IMR-90 (cell line): ENCODE results near the gene BCHE. TPM values are rescaled to one million over a fixed set of nuclear protein-coding genes. Genes with fewer than 3 reads are reported as not detected.

Experiments
- ATAC-seq: fragments of 200-7000 bp; cut with Tn5 transposase; 2 replicates; pipeline ENCODE4 v1.9.1; 2020; ENCODE audit warnings: low read depth, mild to moderate bottlenecking, moderate library complexity
- BruUV-seq: library from RNA; stranded (reverse); fragments of 400-500 nt; replicated peaks from 2 replicates; lab custom pipeline; 2021; lab: Mats Ljungman, UMichigan
- CTCF ChIA-PET: fragments of 300-600 bp; formaldehyde crosslinking; extraction: SDS; loops from one replicate; lab custom pipeline; 2021; ENCODE audit warnings: antibody characterized with exemption; lab: Yijun Ruan, JAX
- POLR2A ChIA-PET: fragments of 300-600 bp; sonication (Branson Sonifier 250); formaldehyde crosslinking; loops from one replicate; lab custom pipeline; 2022; ENCODE audit warnings: antibody characterized with exemption; ENCODE audit not compliant: unreplicated experiment; lab: Charles Lee
- DNase-seq: peaks from one replicate; pipeline ENCODE4 v3.0.0; 2013
- H2AFZ ChIP-seq: replicated peaks from 2 replicates; pipeline ENCODE3; 2013; ENCODE audit warnings: low read length, mild to moderate bottlenecking; ENCODE audit not compliant: poor library complexity
- H2AK5ac ChIP-seq: 2 replicates; pipeline ENCODE4 v1.6.1; 2013; ENCODE audit warnings: low read depth, low read length, inconsistent platforms
- H2AK9ac ChIP-seq: replicated peaks from 2 replicates; pipeline ENCODE3; 2013; ENCODE audit warnings: mild to moderate bottlenecking, low read depth, low read length, moderate library complexity; ENCODE audit not compliant: poor library complexity
- H2BK120ac ChIP-seq: 2 replicates; pipeline ENCODE4 v1.6.1; 2013; ENCODE audit warnings: low read depth, low read length, inconsistent platforms
- H2BK15ac ChIP-seq: 3 replicates; pipeline ENCODE4 v1.6.1; 2013; ENCODE audit warnings: low read depth, low read length, inconsistent platforms
- H2BK20ac ChIP-seq: 2 replicates; pipeline ENCODE4 v1.6.1; 2013; ENCODE audit warnings: low read depth, mild to moderate bottlenecking, inconsistent platforms, low read length, moderate library complexity
- H2BK5ac ChIP-seq: 2 replicates; pipeline ENCODE4 v1.6.1; 2013; ENCODE audit warnings: mild to moderate bottlenecking, low read depth, low read length, inconsistent platforms; ENCODE audit not compliant: poor library complexity, severe bottlenecking
- H3K14ac ChIP-seq: replicated peaks from 2 replicates; pipeline ENCODE4 v1.6.1; 2013; ENCODE audit warnings: low read depth, low read length, inconsistent platforms
- H3K18ac ChIP-seq: 2 replicates; pipeline ENCODE4 v1.6.1; 2013; ENCODE audit warnings: low read depth, low read length, control low read depth
- H3K23ac ChIP-seq: 2 replicates; pipeline ENCODE4 v1.6.1; 2013; ENCODE audit warnings: low read depth, low read length, inconsistent platforms
- H3K27ac ChIP-seq: 2 replicates; pipeline ENCODE4 v1.5.1; 2013; ENCODE audit warnings: mild to moderate bottlenecking, control low read depth, low read length; ENCODE audit not compliant: insufficient read depth
- H3K27me3 ChIP-seq: 2 replicates; pipeline ENCODE4 v1.6.1; 2013; ENCODE audit warnings: low read length; ENCODE audit not compliant: control insufficient read depth, insufficient read depth
- H3K36me3 ChIP-seq: 2 replicates; pipeline ENCODE4 v1.6.1; 2013; ENCODE audit warnings: low read length, mixed read lengths; ENCODE audit not compliant: control insufficient read depth, insufficient read depth
- H3K4ac ChIP-seq: 2 replicates; pipeline ENCODE4 v1.6.1; 2013; ENCODE audit warnings: low read depth, low read length, inconsistent platforms
- H3K4me1 ChIP-seq: 2 replicates; pipeline ENCODE4 v1.6.1; 2013; ENCODE audit warnings: low read length, mixed read lengths; ENCODE audit not compliant: control insufficient read depth, insufficient read depth
- H3K4me2 ChIP-seq: 2 replicates; pipeline ENCODE4 v1.6.1; 2013; ENCODE audit warnings: low read depth, mild to moderate bottlenecking, control low read depth, low read length, moderate library complexity
- H3K4me3 ChIP-seq: 2 replicates; pipeline ENCODE4 v1.5.1; 2013; ENCODE audit warnings: low read depth, mild to moderate bottlenecking, control low read depth, low read length, moderate library complexity; ENCODE audit not compliant: insufficient read depth
- H3K56ac ChIP-seq: 2 replicates; pipeline ENCODE4 v1.6.1; 2013; ENCODE audit warnings: low read length, inconsistent platforms; ENCODE audit not compliant: insufficient read depth; ENCODE audit errors: extremely low read depth
- H3K79me1 ChIP-seq, 2 experiments: 2 replicates each; pipeline ENCODE4 v1.6.1; 2013; ENCODE audit warnings: low read length in 2 of 2, inconsistent platforms in 1 of 2, low read depth in 1 of 2
- H3K9ac ChIP-seq: 2 replicates; pipeline ENCODE4 v1.6.1; 2013; ENCODE audit warnings: low read depth, low read length, control low read depth
- H3K9me1 ChIP-seq: 2 replicates; pipeline ENCODE4 v1.6.1; 2013; ENCODE audit warnings: low read length, inconsistent platforms; ENCODE audit not compliant: insufficient read depth
- H3K9me3 ChIP-seq: 2 replicates; pipeline ENCODE4 v1.6.1; 2013; ENCODE audit warnings: low read length; ENCODE audit not compliant: control insufficient read depth, insufficient read depth
- H4K20me1 ChIP-seq: 2 replicates; pipeline ENCODE4 v1.6.1; 2013; ENCODE audit warnings: low read length, inconsistent platforms; ENCODE audit not compliant: insufficient read depth
- H4K5ac ChIP-seq: 2 replicates; pipeline ENCODE4 v1.6.1; 2013; ENCODE audit warnings: mild to moderate bottlenecking, low read depth, low read length, control low read depth
- H4K8ac ChIP-seq, 2 experiments: 2 replicates each; pipeline ENCODE4 v1.6.1; 2013; ENCODE audit warnings: low read depth in 2 of 2, low read length in 2 of 2, control low read depth in 1 of 2, inconsistent platforms in 1 of 2
- H4K91ac ChIP-seq: 2 replicates; pipeline ENCODE4 v1.6.1; 2013; ENCODE audit warnings: low read depth, low read length, inconsistent platforms; ENCODE audit not compliant: insufficient read depth
- BHLHE40 ChIP-seq: fragments of 150-350 bp; IDR thresholded peaks from 2 replicates; pipeline ENCODE4 v1.6.1; 2016; ENCODE audit warnings: mild to moderate bottlenecking, low read depth, low read length
- CEBPB ChIP-seq: IDR thresholded peaks from 2 replicates; pipeline ENCODE4 v1.6.1; 2012; ENCODE audit warnings: low read depth, low read length, improper control_type of control experiment
- CHD1 ChIP-seq: IDR thresholded peaks from 2 replicates; pipeline ENCODE4 v1.6.1; 2012; ENCODE audit warnings: low read depth, low read length, improper control_type of control experiment
- CTCF ChIP-seq: conservative IDR thresholded peaks from 2 replicates; pipeline ENCODE4 v1.5.1; 2012; ENCODE audit warnings: mild to moderate bottlenecking, low read depth, low read length, improper control_type of control experiment
- ELK1 ChIP-seq: fragments of 150-350 bp; IDR thresholded peaks from 2 replicates; pipeline ENCODE4 v1.6.1; 2016; ENCODE audit warnings: low read depth, mild to moderate bottlenecking, low read length, moderate library complexity, borderline replicate concordance
- FOS ChIP-seq: fragments of 150-350 bp; IDR thresholded peaks from 2 replicates; pipeline ENCODE4 v1.6.1; 2016; ENCODE audit warnings: low read depth, low read length
- MAFK ChIP-seq: IDR thresholded peaks from 2 replicates; pipeline ENCODE4 v1.6.1; 2012; ENCODE audit warnings: low read depth, low read length, improper control_type of control experiment
- MAZ ChIP-seq: IDR thresholded peaks from 2 replicates; pipeline ENCODE4 v1.6.1; 2012; ENCODE audit warnings: low read depth, mild to moderate bottlenecking, low read length, improper control_type of control experiment, moderate library complexity, borderline replicate concordance
- MXI1 ChIP-seq: IDR thresholded peaks from 2 replicates; pipeline ENCODE4 v1.6.1; 2012; ENCODE audit warnings: low read depth, mild to moderate bottlenecking, low read length, moderate library complexity, borderline replicate concordance
- RAD21 ChIP-seq: IDR thresholded peaks from 2 replicates; pipeline ENCODE4 v1.6.1; 2012; ENCODE audit warnings: low read length, improper control_type of control experiment
- RCOR1 ChIP-seq: IDR thresholded peaks from 2 replicates; pipeline ENCODE4 v1.6.1; 2012; ENCODE audit warnings: mild to moderate bottlenecking, low read length, improper control_type of control experiment; ENCODE audit not compliant: insufficient replicate concordance
- RFX5 ChIP-seq: IDR thresholded peaks from 2 replicates; pipeline ENCODE4 v1.8.0; 2012; ENCODE audit warnings: low read depth, mild to moderate bottlenecking, low read length, moderate library complexity
- USF2 ChIP-seq: fragments of 150-350 bp; IDR thresholded peaks from 2 replicates; pipeline ENCODE4 v1.6.1; 2017; ENCODE audit warnings: mild to moderate bottlenecking, antibody characterized with exemption, low read length, low read depth
- WGBS, 2 experiments: methylation state at CpG; one replicate each; pipeline versions ENCODE4 v1.1.5 to v1.1.7; 2013; ENCODE audit warnings: missing lambda C conversion rate in 2 of 2; ENCODE audit not compliant: insufficient read length in 1 of 2; ENCODE audit errors: extremely low coverage in 2 of 2; 5-methylcytosine and 5-hydroxymethylcytosine counted together
- dilution Hi-C: fragments of 300-500 bp; cut with HindIII; formaldehyde crosslinking; loops from one replicate; pipeline ENCODE4 v1.14.3; 2018; ENCODE audit warnings: low sequenced_read_pairs; ENCODE audit not compliant: unreplicated experiment
- in situ Hi-C: fragments of 300-500 bp; cut with MboI; formaldehyde crosslinking; loops from 3 replicates; pipeline ENCODE4 v1.14.3; 2019; ENCODE audit warnings: low sequenced_read_pairs, inconsistent platforms, mixed read lengths
- intact Hi-C: fragments of 100-400 bp; cut with micrococcal nuclease; formaldehyde crosslinking; loops from 2 replicates; pipeline ENCODE4 v1.10.0; 2022
- polyA plus RNA-seq, 3 experiments: library from polyadenylated mRNA; depleted of rRNA; stranded (reverse); fragments of >200 nt; gene quantifications; 2 replicates each; pipeline ENCODE4 v1.2.3, GENCODE V29; 2012; ENCODE audit warnings: low replicate concordance in 1 of 3
- total RNA-seq: library from RNA; depleted of rRNA; stranded (reverse); fragments of >200 nt; gene quantifications from 2 replicates; pipeline ENCODE4 v1.2.3, GENCODE V29; 2012

Gene BCHE
- total and polyA plus RNA-seq, 2 of the 4 experiments (the other 2 are of a cell fraction) = 1.5 to 1.6 TPM

DNA sequence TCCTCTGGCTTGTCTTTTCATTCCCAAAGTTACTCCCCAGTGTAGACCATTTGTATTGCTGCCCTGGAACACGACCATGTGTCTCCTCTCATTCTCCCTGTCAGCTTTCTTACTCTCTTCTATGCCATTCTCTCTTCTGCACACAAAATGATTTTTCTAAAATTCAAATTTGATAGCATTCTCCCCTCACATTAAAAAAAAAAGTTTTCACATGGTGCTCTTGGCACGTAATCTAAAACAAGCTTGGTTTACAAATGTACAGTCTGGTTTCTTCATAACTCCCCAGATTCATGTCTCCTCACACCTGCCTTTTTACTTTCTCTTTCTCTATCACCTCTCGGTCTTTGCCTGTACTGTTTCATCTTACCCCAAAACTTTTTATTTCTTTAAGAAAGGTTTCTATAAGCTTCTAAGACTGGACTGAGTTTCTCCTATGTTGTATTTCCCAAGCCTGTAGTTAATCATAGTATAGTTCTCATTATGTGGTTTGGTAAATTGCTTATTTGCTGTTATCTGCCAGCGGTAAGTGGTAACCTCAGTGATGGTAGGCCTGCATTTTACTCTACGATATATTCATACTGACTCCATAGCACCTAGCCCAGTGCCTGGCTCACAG, 31.2 kb downstream of the BCHE start:
- Histone ChIP-seq H3K9me1 (no peaks in the 10 kb centered on the region), H2BK20ac (no peak overlapping the region), H4K5ac (no peak overlapping the region), H3K27ac (no peak overlapping the region), H3K79me1 (no peaks in the 10 kb centered on the region), H3K9me3 (no peaks in the 10 kb centered on the region; the same call in 1 of the 2 replicates), H2BK120ac (no peak overlapping the region), H3K18ac (no peak overlapping the region), H3K4me1 (no peaks in the 10 kb centered on the region), H2AFZ (no peak overlapping the region), H4K8ac (no peak overlapping the region), H4K91ac (no peak overlapping the region), H3K4me3 (no peak overlapping the region), H3K56ac (no peak overlapping the region), H3K23ac (no peak overlapping the region), H4K20me1 (no peaks in the 10 kb centered on the region), H2AK9ac (no peak overlapping the region), H3K14ac (no peak overlapping the region), H3K4me2 (no peak overlapping the region), H3K36me3 (no peaks in the 10 kb centered on the region), H3K9ac (no peak overlapping the region), H2AK5ac (no peak overlapping the region), H3K4ac (no peak overlapping the region), H2BK15ac (no peak overlapping the region), H2BK5ac (no peak overlapping the region), H3K27me3 (no peaks in the 10 kb centered on the region)
- in situ Hi-C loops (no loop called here), intact Hi-C loops (no loop called here), dilution Hi-C loops (no loop called here)
- ATAC-seq (no peak), DNase-seq (no peak)
- no TSS peak for BruUV-seq
- TF ChIP-seq ELK1 (no peak), CEBPB (no peak), MAZ (no peak), FOS (no peak), RAD21 (no peak), RCOR1 (no peak), CHD1 (no peak), BHLHE40 (no peak), MAFK (no peak), MXI1 (no peak), RFX5 (no peak), CTCF (no peak), USF2 (no peak)
- 59% methylated on average over 2 of the region's 5 CpGs; no CpG with 5 or more reads in 1 of the 2 experiments for WGBS, 2 experiments
- POLR2A ChIA-PET = no interaction called here
- CTCF ChIA-PET = interaction anchor here (0.5 to 0.6 kb wide), 2 partner anchors 14 to 249 kb away, joined by 3 read pairs; no protein-coding TSS in a partner anchor
